Erythroblast (primary cell): ENCODE measurements around the gene TMED7.

Experiments used
- GATA1 ChIP-seq: IDR thresholded peaks from 2 replicates; pipeline ENCODE4 v1.6.1; 2011; ENCODE audit warnings: low read depth, mild to moderate bottlenecking, control low read depth, low read length, moderate library complexity
- POLR2A ChIP-seq: IDR thresholded peaks from 2 replicates; pipeline ENCODE4 v1.6.1; 2011; ENCODE audit warnings: mild to moderate bottlenecking, low read length

- TF ChIP-seq POLR2A (no peak), GATA1 (no peak)
Observed at GRCh38 chr5:115575167-115576070, 50.4 kb downstream of the TMED7 start.
